Ovary (tissue), 9 donors: ENCODE data around the gene LINC00305. TPM values are rescaled to one million over a fixed set of nuclear protein-coding genes. Genes with fewer than 3 reads are reported as not detected.

Experiments used
- DNase-seq, 5 donors: peaks; one replicate each; pipeline ENCODE4 v3.0.0-alpha.2; 2019 to 2020
- H3K27ac ChIP-seq, 2 donors: fragments of 200-600 bp; one replicate each; pipeline versions ENCODE4 v1.5.1 to v1.8.0; 2019 to 2022
- H3K27me3 ChIP-seq: fragments of 200-600 bp; one replicate; pipeline ENCODE4 v1.8.0; 2022
- H3K36me3 ChIP-seq: fragments of 200-600 bp; sonication (generic); one replicate; pipeline ENCODE4 v1.5.1; 2019
- H3K4me1 ChIP-seq: one replicate; pipeline ENCODE4 v1.8.1; 2013; ENCODE audit warnings: mild to moderate bottlenecking, moderate library complexity; ENCODE audit not compliant: insufficient read depth
- H3K4me3 ChIP-seq: fragments of 200-600 bp; sonication (generic); one replicate; pipeline ENCODE4 v1.5.1; 2017
- H3K9me3 ChIP-seq, 2 donors: fragments of 200-600 bp in 1 of 2; sonication (generic) in 1 of 2; one replicate each; pipeline versions ENCODE4 v1.5.1 to v1.8.1; 2013 to 2019; ENCODE audit warnings: mild to moderate bottlenecking in 1 of 2, moderate library complexity in 1 of 2
- EP300 ChIP-seq: sonication (generic); formaldehyde crosslinking; IDR thresholded peaks from one replicate; pipeline ENCODE4 v1.6.1; 2017; ENCODE audit warnings: antibody characterized with exemption
- POLR2A ChIP-seq: fragments of 450-650 bp; IDR thresholded peaks from one replicate; pipeline ENCODE4 v1.6.1; 2017; ENCODE audit warnings: antibody characterized with exemption, mild to moderate bottlenecking, moderate library complexity
- WGBS, 3 donors: extraction: QIAGEN DNeasy Blood & Tissue Kit in 1 of 3; methylation state at CpG; one replicate each; pipeline versions ENCODE4 v1.1.5 to v1.1.7; 2013 to 2017; 5-methylcytosine and 5-hydroxymethylcytosine counted together
- intact Hi-C, 4 donors: fragments of 100-400 bp; cut with DNase I; formaldehyde crosslinking; loops; one replicate each; pipeline versions ENCODE4 v1.11.0 to v1.15.1; 2022 to 2023
- polyA plus RNA-seq, 2 donors: library from polyadenylated mRNA; stranded (reverse); fragments of 200-250 nt in 1 of 2; fragments of 350-450 nt in 1 of 2; fragmentation: Illumina TruSeq in 1 of 2; extraction: RNeasy Lipid Tissue Mini Kit (QIAGEN cat#74804) in 1 of 2; gene quantifications; one replicate each; pipeline ENCODE4 v1.2.3, GENCODE V29; 2013 to 2014
- total RNA-seq, 7 donors: library from RNA; depleted of rRNA in 2 of 7; stranded (reverse); fragments of >200 nt in 2 of 7; fragmentation: NEBNext Ultra II Directional in 3 of 7; extraction: Animal tissue kit (Norgen Biotek cat#: 25700) in 3 of 7; gene quantifications; one replicate each; pipeline versions ENCODE4 v1.1.0 to v1.2.4, GENCODE V29; 2016 to 2023
- TF ChIP-seq, protein P1 (sequence below), 3 donors: fragments of 450-650 bp in 2 of 3; fragments of 200-600 bp in 1 of 3; IDR thresholded peaks; one replicate each; pipeline versions ENCODE4 v1.5.1 to v1.8.0; 2016 to 2022; ENCODE audit warnings: antibody characterized with exemption in 3 of 3, mild to moderate bottlenecking in 1 of 3
- donor health status: DM: no; HTN: no; CAD: no; lungs with moderate emphysema.
- donor health status: DM: no; HTN: no; CAD: no.
- donor health status: Bipolar disorder and iron deficiency.
- donor health status: DM: yes; HTN: yes; CAD: no.
- donor health status: DM: no; HTN: no; CAD: no.
- donor health status: DM: yes; HTN: yes; CAD: no.

The LINC00305 gene
- total and polyA plus RNA-seq, 9 donors: 0.12 TPM; not detected in 8

- intact Hi-C loops: no loop called here
- 53 to 88% (median 84%) methylated on average over 1 of the region's 1 CpG for WGBS, 3 donors
- DNase-seq: no peak
Observed at GRCh38 chr18:64171576-64171975, 22.7 kb upstream of the LINC00305 start.

GRCh38 chr18:64167408-64167925 is 18.6 kb upstream of the LINC00305 start:
- H3K4me3 ChIP-seq: no peak overlapping the region
- no peak for TF ChIP-seq POLR2A
- no peak for TF ChIP-seq EP300
- TF ChIP-seq, protein P1, sequence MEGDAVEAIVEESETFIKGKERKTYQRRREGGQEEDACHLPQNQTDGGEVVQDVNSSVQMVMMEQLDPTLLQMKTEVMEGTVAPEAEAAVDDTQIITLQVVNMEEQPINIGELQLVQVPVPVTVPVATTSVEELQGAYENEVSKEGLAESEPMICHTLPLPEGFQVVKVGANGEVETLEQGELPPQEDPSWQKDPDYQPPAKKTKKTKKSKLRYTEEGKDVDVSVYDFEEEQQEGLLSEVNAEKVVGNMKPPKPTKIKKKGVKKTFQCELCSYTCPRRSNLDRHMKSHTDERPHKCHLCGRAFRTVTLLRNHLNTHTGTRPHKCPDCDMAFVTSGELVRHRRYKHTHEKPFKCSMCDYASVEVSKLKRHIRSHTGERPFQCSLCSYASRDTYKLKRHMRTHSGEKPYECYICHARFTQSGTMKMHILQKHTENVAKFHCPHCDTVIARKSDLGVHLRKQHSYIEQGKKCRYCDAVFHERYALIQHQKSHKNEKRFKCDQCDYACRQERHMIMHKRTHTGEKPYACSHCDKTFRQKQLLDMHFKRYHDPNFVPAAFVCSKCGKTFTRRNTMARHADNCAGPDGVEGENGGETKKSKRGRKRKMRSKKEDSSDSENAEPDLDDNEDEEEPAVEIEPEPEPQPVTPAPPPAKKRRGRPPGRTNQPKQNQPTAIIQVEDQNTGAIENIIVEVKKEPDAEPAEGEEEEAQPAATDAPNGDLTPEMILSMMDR (IDR thresholded peaks at IDR 0.05): no peak
- no peaks in the 10 kb centered on the region for H3K27me3 ChIP-seq
- H3K9me3 ChIP-seq: no peaks in the 10 kb centered on the region
- no peak overlapping the region for H3K27ac ChIP-seq
- no peak for DNase-seq
- H3K4me1 ChIP-seq: peaks cover 3% of the 10 kb centered on the region
- H3K36me3 ChIP-seq: no peaks in the 10 kb centered on the region
- intact Hi-C loops: no loop called here

More at GRCh38 chr18:64171576-64171975, 22.7 kb upstream of the LINC00305 start:
- no peak for TF ChIP-seq POLR2A
- TF ChIP-seq, protein P1 (IDR thresholded peaks at IDR 0.05): no peak
- TF ChIP-seq EP300: no peak
- Histone ChIP-seq H3K4me1 (no peaks in the 10 kb centered on the region), H3K9me3 (no peaks in the 10 kb centered on the region), H3K4me3 (no peak overlapping the region), H3K27me3 (no peaks in the 10 kb centered on the region), H3K36me3 (no peaks in the 10 kb centered on the region), H3K27ac (no peak overlapping the region)

DNA sequence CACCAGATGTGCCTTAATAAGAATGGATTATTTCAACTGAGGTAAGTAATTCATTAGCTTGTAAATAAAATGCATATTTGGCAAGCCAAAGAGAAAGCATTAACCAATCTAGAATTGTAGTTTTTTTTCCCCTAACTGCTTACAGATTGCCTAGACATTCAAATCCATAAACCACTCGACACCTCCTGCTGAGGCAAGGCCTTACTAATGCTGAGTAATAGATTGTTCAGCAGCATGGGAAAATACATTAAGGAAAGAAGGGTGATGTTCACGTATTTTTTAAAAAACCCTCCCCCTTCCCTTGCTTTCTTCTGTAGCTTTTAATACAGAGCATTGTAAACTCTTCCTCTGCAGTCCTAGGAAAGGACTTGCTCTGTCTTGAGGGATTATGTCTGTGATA is 17.0 kb upstream of the LINC00305 start:
- intact Hi-C loops: no loop called here
- H3K36me3 ChIP-seq: no peaks in the 10 kb centered on the region
- H3K27ac ChIP-seq: no peak overlapping the region
- WGBS, 3 donors: 49 to 68% (median 63%) methylated on average over 2 of the region's 2 CpGs
- H3K27me3 ChIP-seq: no peaks in the 10 kb centered on the region
- DNase-seq: no peak
- no peaks in the 10 kb centered on the region for H3K9me3 ChIP-seq
- peaks cover 3% of the 10 kb centered on the region for H3K4me1 ChIP-seq
- TF ChIP-seq EP300 (no peak), POLR2A (no peak)
- TF ChIP-seq, protein P1 (IDR thresholded peaks at IDR 0.05): no peak
- H3K4me3 ChIP-seq: no peak overlapping the region

- intact Hi-C loops: no loop called here
- Histone ChIP-seq H3K27ac (no peak overlapping the region), H3K4me3 (no peak overlapping the region), H3K9me3 (no peaks in the 10 kb centered on the region), H3K27me3 (no peaks in the 10 kb centered on the region), H3K4me1 (peaks cover 3% of the 10 kb centered on the region), H3K36me3 (no peaks in the 10 kb centered on the region)
- 93 to 94% (median 94%) methylated on average over 4 of the region's 4 CpGs for WGBS, 3 donors
- no peak for DNase-seq
- TF ChIP-seq, protein P1 (IDR thresholded peaks at IDR 0.05): no peak
- TF ChIP-seq EP300: no peak
- TF ChIP-seq POLR2A: no peak
Observed at GRCh38 chr18:64164883-64165282, 16.0 kb upstream of the LINC00305 start.
